GM18505 (cell line): ENCODE measurements around the gene CTSH.
"Not testable (repeated sequence)": the region's sequence is repeated elsewhere in the genome, so short reads cannot be mapped to it uniquely, and the experiment has no call there.

Source experiments
- ATAC-seq: cut with Tn5 transposase; IDR thresholded peaks from one replicate; pipeline ENCODE4 v1.9.1; 2021; ENCODE audit not compliant: unreplicated experiment
- POLR2A ChIP-seq: IDR thresholded peaks from 4 replicates; pipeline ENCODE4 v1.6.1; 2011; ENCODE audit warnings: borderline replicate concordance; ENCODE audit not compliant: insufficient read depth, insufficient read length; ENCODE audit errors: extremely low read depth

The CTSH gene

GRCh38 chr15:78915341-78916087 is 29.3 kb downstream of the CTSH start:
- TF ChIP-seq POLR2A, result no peak
- ATAC-seq, result no peak

GRCh38 chr15:78914027-78914764 is 30.6 kb downstream of the CTSH start:
- TF ChIP-seq POLR2A, result no peak
- no peak for ATAC-seq

- no peak for ATAC-seq
- TF ChIP-seq POLR2A, result no peak
Measured at GRCh38 chr15:78913012-78913411, 31.8 kb downstream of the CTSH start.

- no peak for TF ChIP-seq POLR2A
- no peak for ATAC-seq
Measured at GRCh38 chr15:78912316-78912715, 32.5 kb downstream of the CTSH start.

GRCh38 chr15:78910271-78910670 is 34.6 kb downstream of the CTSH start:
- TF ChIP-seq POLR2A, result no peak
- ATAC-seq, result no peak

- TF ChIP-seq POLR2A, result no peak
- ATAC-seq, result no peak
Measured at GRCh38 chr15:78909791-78910228, 35.0 kb downstream of the CTSH start.

- ATAC-seq, result no peak
Measured at GRCh38 chr15:78909160-78909695, 35.6 kb downstream of the CTSH start.

GRCh38 chr15:78907577-78907976 is 37.3 kb downstream of the CTSH start:
- ATAC-seq, result no peak
- TF ChIP-seq POLR2A, result no peak

More at GRCh38 chr15:78909160-78909695, 35.6 kb downstream of the CTSH start:
- no peak for TF ChIP-seq POLR2A

GRCh38 chr15:78906316-78906620 is 38.6 kb downstream of the CTSH start:
- no peak for ATAC-seq

GRCh38 chr15:78904599-78905358 is 40.1 kb downstream of the CTSH start:
- ATAC-seq, result no peak
- TF ChIP-seq POLR2A, result no peak

More at GRCh38 chr15:78906316-78906620, 38.6 kb downstream of the CTSH start:
- no peak for TF ChIP-seq POLR2A

- ATAC-seq, result not testable (repeated sequence)
Measured at GRCh38 chr15:78902281-78903032, 42.4 kb downstream of the CTSH start.

GRCh38 chr15:78900819-78901533 is 43.9 kb downstream of the CTSH start:
- not testable (repeated sequence) for ATAC-seq
